Measurements from ENCODE around the gene CCNJL.

DNA sequence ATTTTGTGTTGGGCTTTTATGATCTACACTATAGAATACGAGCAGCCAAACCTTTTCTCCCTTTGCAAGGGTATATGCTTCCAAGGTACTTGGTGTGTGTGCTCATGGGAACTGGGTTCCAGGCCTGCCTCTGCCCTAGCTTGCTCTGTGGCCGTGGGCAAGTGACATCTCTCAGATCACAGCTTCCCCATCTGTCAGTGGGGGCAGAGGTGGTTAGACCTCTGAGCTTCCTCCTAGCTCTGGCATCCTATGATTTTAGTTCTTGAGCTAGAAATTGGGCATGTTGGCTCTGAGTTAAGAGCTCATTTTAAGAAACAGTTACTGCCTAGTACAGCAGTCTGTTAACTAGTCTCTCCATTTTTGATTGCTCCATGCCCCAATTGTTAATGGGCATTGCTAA lies 12.5 kb upstream of the CCNJL start:
- no peak for TF ChIP-seq POLR2A (IDR thresholded peaks at IDR 0.05)
- TF ChIP-seq, protein P1, sequence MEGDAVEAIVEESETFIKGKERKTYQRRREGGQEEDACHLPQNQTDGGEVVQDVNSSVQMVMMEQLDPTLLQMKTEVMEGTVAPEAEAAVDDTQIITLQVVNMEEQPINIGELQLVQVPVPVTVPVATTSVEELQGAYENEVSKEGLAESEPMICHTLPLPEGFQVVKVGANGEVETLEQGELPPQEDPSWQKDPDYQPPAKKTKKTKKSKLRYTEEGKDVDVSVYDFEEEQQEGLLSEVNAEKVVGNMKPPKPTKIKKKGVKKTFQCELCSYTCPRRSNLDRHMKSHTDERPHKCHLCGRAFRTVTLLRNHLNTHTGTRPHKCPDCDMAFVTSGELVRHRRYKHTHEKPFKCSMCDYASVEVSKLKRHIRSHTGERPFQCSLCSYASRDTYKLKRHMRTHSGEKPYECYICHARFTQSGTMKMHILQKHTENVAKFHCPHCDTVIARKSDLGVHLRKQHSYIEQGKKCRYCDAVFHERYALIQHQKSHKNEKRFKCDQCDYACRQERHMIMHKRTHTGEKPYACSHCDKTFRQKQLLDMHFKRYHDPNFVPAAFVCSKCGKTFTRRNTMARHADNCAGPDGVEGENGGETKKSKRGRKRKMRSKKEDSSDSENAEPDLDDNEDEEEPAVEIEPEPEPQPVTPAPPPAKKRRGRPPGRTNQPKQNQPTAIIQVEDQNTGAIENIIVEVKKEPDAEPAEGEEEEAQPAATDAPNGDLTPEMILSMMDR (IDR thresholded peaks at IDR 0.05 in 4 of 5, conservative IDR thresholded peaks at IDR 0.05 in 1 of 5): no peak
